Thymus (tissue), 11 donors: Measurements from ENCODE around the gene SELENBP1. TPM values are rescaled to one million over a fixed set of nuclear protein-coding genes. Genes with fewer than 3 reads are reported as not detected.
A peak's percentile ranks its signal among the peaks of the same experiment; 100 is the strongest.

Source experiments
- DNase-seq, 9 donors: peaks; one replicate each; pipeline ENCODE4 v3.0.0-alpha.2; 2013; ENCODE audit warnings: low spot score in 9 of 9, low read depth in 6 of 9, missing footprints in 1 of 9
- H3K27ac ChIP-seq, 2 donors: one replicate each; pipeline ENCODE4 v1.5.1; 2013; ENCODE audit warnings: control low read depth in 1 of 2, low read depth in 1 of 2, low read length in 1 of 2, mild to moderate bottlenecking in 1 of 2, moderate library complexity in 1 of 2
- H3K27me3 ChIP-seq, 2 donors: one replicate each; pipeline ENCODE4 v1.5.1; 2013; ENCODE audit warnings: low read length in 1 of 2; ENCODE audit not compliant: control insufficient read depth in 2 of 2, insufficient read depth in 1 of 2
- H3K36me3 ChIP-seq, 2 donors: one replicate each; pipeline ENCODE4 v1.5.1; 2013; ENCODE audit warnings: low read length in 1 of 2, mild to moderate bottlenecking in 1 of 2, moderate library complexity in 1 of 2; ENCODE audit not compliant: control insufficient read depth in 2 of 2, insufficient read depth in 2 of 2
- H3K4me1 ChIP-seq, 2 donors: one replicate each; pipeline ENCODE4 v1.5.1; 2013; ENCODE audit warnings: low read length in 2 of 2; ENCODE audit not compliant: control insufficient read depth in 2 of 2, insufficient read depth in 2 of 2
- H3K4me3 ChIP-seq, 2 donors: one replicate each; pipeline ENCODE4 v1.5.1; 2013; ENCODE audit warnings: low read length in 2 of 2, control low read depth in 1 of 2, mild to moderate bottlenecking in 1 of 2
- H3K9me3 ChIP-seq, 2 donors: one replicate each; pipeline ENCODE4 v1.5.1; 2013; ENCODE audit warnings: low read length in 1 of 2, mild to moderate bottlenecking in 1 of 2; ENCODE audit not compliant: control insufficient read depth in 2 of 2, insufficient read depth in 1 of 2
- WGBS: extraction: QIAGEN DNeasy Blood & Tissue Kit; methylation state at CpG from one replicate; pipeline ENCODE4 v1.1.7; 2013; 5-methylcytosine and 5-hydroxymethylcytosine counted together
- polyA plus RNA-seq: library from polyadenylated mRNA; stranded (reverse); fragments of 200-250 nt; gene quantifications from one replicate; pipeline ENCODE4 v1.2.3, GENCODE V29; 2013
- total RNA-seq: library from RNA; stranded (reverse); fragments of 120-200 nt; gene quantifications from one replicate; pipeline ENCODE4 v1.2.4, GENCODE V29; 2013
- donor health status: healthy.

SELENBP1 gene
- total and polyA plus RNA-seq, 2 donors = 6.1 to 6.4 TPM

DNA sequence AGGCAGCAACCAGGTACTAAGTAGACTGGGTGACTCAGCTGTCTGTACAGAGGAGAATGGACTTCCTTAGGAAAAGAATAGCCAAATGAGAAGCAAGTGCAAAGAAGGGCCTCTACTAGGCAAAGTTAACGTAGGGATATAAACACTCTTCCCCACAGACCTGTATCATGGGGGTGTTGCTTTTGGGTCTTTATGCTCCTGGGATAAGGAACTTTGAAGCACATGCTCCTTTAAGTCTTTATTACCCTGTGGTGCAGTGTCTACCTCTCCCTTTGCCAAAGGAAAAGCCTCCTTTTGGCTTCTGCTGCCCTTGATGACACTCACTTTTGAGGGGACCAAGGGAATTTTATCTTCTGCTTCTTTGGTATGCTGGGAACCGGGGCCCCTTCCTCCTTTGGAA is 30.5 kb downstream of the SELENBP1 start:
- no peak for DNase-seq
- H3K4me3 ChIP-seq = no peak overlapping the region
- no peaks in the 10 kb centered on the region for H3K9me3 ChIP-seq
- H3K4me1 ChIP-seq = peaks cover 7 to 25% of the 10 kb centered on the region in 2 donors
- peaks cover 29 to 43% of the 10 kb centered on the region in 2 donors for H3K36me3 ChIP-seq
- no peaks in the 10 kb centered on the region for H3K27me3 ChIP-seq
- 98% methylated on average over 2 of the region's 2 CpGs for WGBS
- no peak overlapping the region for H3K27ac ChIP-seq

DNA sequence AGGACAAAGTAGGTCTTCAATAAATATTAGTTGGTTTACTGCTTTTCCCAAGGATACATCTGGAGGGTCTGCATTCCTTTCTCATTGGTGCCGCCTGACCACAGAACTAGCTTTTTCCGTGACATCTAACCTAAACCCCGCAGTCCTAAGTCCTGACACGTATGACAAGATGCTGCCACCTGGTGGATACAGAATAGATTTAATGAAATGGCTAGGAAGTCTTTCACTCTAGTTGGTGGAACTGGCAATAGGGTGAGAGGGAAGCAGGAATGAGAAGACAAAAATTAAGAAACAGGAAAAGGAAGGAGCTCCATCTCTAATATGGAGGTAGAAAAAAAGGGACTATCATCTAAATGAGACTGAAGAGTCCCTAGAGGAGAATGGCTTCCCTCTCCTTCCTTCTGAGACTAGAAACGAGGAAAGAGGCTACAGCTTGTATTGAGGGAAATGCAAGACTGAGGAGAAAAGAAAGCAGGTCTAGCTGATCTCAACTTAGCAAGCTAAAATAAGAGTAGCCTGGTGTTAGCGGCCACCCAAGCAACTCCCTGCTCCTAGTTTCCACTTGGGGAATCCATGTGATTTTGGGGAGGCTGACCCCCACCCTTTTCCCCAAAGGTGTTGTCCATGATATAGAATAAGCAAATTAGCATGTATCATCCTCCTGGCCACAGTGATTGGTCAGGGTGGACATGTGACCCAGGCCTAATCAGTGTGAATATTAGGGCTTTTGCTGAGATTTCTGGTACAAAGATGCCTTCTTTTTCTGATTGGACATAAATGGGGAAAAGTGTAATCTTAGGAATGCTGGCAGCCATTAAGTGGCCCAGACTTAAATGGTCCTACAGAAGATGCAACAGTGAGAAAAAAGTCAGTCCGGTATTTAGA is 31.4 kb downstream of the SELENBP1 start:
- Histone ChIP-seq H3K9me3 (no peaks in the 10 kb centered on the region), H3K27me3 (no peaks in the 10 kb centered on the region), H3K4me3 (no peak overlapping the region), H3K4me1 (peaks cover 6 to 20% of the 10 kb centered on the region in 2 donors), H3K27ac (peak overlapping the region; percentile 2 to 62), H3K36me3 (peaks cover 29 to 43% of the 10 kb centered on the region in 2 donors)
- WGBS = 43% methylated on average over 7 of the region's 7 CpGs
- DNase-seq = peak in 8 of 9 donors; percentile 55 to 86 (median 71)

DNA sequence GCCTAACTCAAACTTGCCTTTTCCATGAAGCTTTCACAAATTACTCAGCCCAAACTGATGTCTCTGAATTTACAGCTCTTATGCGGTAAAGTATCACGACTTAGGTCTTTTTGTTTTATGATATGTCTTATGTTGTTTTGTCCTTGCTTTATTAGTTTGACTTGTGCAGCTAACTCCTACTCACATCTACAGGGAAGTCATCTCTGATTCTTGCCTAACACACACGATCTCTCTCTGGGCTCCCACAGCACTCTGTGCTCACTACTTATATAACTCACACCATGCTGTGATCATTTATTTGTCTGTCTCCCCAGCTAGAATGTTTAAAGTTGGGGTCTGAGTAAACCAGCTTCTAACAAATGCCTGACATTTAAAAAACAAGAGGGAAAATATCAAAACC is 35.9 kb downstream of the SELENBP1 start:
- Histone ChIP-seq H3K27me3 (no peaks in the 10 kb centered on the region), H3K36me3 (peaks cover 0 to 4% of the 10 kb centered on the region in 2 donors), H3K9me3 (no peaks in the 10 kb centered on the region), H3K27ac (no peak overlapping the region), H3K4me3 (no peak overlapping the region), H3K4me1 (no peaks in the 10 kb centered on the region)
- no peak for DNase-seq
- WGBS = 98% methylated on average over 3 of the region's 3 CpGs

DNA sequence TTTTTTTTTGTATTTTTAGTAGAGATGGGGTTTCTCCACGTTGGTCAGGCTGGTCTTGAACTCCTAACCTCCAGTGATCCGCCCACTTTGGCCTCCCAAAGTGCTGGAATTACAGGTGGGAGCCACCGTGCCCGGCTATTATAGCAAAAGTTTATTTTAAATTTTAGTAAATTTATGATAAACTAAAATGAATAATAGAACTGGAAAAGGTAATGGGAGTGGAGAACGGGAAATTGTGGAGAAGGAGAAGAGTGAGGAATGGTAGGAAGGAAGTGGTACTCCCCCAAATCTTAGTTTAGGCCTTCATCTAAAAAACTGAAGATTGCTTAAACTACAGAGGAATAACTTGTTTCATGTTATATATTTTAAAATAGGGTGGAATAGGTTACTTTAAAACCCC is 37.7 kb downstream of the SELENBP1 start:
- H3K36me3 ChIP-seq = no peaks in the 10 kb centered on the region
- H3K9me3 ChIP-seq = no peaks in the 10 kb centered on the region
- H3K27ac ChIP-seq = no peak overlapping the region
- DNase-seq = no peak
- H3K4me3 ChIP-seq = no peak overlapping the region
- no peaks in the 10 kb centered on the region for H3K27me3 ChIP-seq
- WGBS = 95% methylated on average over 5 of the region's 5 CpGs
- H3K4me1 ChIP-seq = no peaks in the 10 kb centered on the region

DNA sequence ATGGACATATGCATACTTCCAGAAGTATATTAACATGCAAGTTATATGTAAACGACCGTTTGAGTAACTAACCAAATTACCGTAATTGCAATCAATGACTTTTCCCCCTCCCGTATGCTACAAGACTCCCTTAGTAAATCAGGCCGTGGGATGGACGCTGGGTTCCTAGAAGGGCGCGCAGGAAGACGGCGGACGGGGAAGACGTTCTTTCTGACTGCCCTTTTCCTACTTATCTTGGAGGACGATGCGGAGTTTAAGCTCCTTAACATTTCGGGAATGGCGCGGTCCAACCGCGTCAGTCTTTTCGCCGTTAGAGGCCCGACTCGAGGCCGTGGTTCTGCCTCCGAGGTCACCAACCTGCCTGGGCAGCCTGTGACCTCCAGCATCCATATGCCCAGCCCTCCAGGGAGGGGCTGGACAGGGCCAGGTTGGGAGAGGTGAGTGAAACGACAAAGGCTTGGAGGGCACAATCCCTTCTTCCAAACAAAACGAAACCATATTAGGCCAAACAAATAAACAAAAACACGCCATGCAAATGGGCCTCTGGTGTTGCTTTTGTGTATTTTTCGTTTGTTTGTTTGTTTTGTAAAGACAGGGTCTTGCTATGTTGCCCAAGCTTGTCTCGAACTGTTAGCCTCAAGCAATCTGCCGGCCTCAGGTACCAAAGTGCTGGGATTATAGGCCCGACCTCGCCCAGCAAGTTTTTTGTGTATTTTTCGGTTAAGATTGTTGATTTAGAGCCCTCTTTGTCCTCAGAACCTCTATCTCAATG is 44.4 kb downstream of the SELENBP1 start:
- Histone ChIP-seq H3K36me3 (peaks cover 14 to 19% of the 10 kb centered on the region in 2 donors), H3K9me3 (no peaks in the 10 kb centered on the region), H3K27ac (peak overlapping the region; percentile 52 to 58), H3K27me3 (no peaks in the 10 kb centered on the region), H3K4me3 (peak overlapping the region; percentile 67 to 79), H3K4me1 (peaks cover 20 to 21% of the 10 kb centered on the region in 2 donors)
- peak in 1 of 9 donors; percentile 13 for DNase-seq
- WGBS = 35% methylated on average over 34 of the region's 34 CpGs

DNA sequence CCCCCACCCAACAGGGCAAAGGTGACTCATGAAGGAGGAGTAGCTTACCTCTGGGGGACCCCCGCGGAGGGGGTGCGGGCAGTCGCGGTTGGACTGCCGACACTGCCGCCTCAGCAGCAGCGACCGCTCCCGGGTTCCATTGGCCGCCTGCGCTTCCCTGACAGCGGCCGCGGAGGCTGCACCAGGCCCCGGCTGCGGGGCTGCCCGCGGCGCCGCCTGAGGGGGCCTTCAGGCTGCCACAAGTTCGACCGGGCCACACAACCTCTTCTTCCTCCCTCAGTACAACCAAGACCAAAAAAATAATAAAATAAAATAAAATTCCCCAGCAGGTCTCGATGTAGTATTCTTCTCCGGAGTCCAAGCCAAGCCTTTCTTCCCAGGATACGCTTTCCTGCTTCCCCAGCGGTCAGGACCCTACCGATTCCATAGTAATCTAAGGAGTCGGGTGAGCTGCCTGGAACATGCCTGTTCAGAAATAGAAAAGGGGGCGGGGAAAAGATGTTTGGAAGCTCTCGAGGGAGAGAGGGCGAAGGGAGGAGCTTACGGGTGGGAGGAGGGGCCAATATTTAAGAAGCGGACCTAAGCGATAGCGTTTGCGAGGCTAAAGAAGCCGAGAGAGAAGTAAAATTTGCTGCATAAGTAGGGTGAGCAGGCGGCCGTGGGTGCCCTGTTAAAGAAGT is 45.1 kb downstream of the SELENBP1 start, which contains the start of gene PI4KB:
Gene PI4KB, minus strand, starts transcription at position 194 of the 680 bp plus-strand sequence. CDS start 10,935 bp downstream, outside the sequence.
- WGBS = under 1% methylated on average over 40 of the region's 40 CpGs
- peak within 1 kb of the TSS; percentile 67 to 79 for H3K4me3 ChIP-seq

DNA sequence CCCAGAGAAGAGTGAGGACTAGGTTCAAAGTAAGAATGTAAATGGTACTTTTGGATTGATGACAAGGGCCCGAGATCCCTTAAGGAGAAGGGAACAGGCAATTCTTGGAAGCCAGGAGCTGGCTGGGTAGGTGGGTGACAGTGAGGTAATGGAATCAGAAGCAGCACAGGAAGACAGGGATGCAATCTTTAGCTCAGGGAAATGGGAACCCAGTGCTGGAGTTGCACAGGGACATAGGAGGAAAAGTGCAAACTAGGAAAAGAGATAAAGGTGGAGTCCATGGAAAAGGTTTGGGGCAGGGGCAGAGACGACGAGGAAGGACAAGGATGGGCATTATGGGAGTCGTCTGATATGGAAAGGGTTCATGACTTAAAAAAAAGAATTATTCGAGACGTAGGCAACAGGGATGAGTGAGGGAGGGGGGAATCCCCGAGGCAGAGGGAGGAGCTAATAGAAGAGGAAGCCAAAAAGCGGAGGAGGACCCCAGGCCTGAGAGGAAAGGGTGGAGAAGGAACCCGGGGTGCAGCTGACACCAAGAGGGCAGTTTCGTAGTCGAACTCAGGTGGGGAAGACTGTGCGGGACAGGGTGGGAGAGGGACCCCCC is 45.8 kb downstream of the SELENBP1 start:
- peaks cover 20 to 21% of the 10 kb centered on the region in 2 donors for H3K4me1 ChIP-seq
- H3K27ac ChIP-seq = peak overlapping the region; percentile 80 to 92
- peak in 2 of 9 donors; percentile 31 to 64 for DNase-seq
- 4% methylated on average over 12 of the region's 12 CpGs for WGBS
- H3K9me3 ChIP-seq = no peaks in the 10 kb centered on the region
- no peaks in the 10 kb centered on the region for H3K27me3 ChIP-seq
- H3K36me3 ChIP-seq = peaks cover 23 to 30% of the 10 kb centered on the region in 2 donors
- peak overlapping the region; percentile 67 to 79 for H3K4me3 ChIP-seq

More for the DNA sequence above, 45.1 kb downstream of the SELENBP1 start, which contains the start of gene PI4KB:
- peak within 1 kb of the TSS; percentile 80 to 92 for H3K27ac ChIP-seq
- H3K9me3 ChIP-seq = no peaks in the 10 kb centered on the region
- peaks cover 17 to 25% of the 10 kb centered on the region in 2 donors for H3K36me3 ChIP-seq
- peak; percentile 90 to 99 (median 95) for DNase-seq
- peaks cover 20 to 21% of the 10 kb centered on the region in 2 donors for H3K4me1 ChIP-seq
- H3K27me3 ChIP-seq = no peaks in the 10 kb centered on the region

DNA sequence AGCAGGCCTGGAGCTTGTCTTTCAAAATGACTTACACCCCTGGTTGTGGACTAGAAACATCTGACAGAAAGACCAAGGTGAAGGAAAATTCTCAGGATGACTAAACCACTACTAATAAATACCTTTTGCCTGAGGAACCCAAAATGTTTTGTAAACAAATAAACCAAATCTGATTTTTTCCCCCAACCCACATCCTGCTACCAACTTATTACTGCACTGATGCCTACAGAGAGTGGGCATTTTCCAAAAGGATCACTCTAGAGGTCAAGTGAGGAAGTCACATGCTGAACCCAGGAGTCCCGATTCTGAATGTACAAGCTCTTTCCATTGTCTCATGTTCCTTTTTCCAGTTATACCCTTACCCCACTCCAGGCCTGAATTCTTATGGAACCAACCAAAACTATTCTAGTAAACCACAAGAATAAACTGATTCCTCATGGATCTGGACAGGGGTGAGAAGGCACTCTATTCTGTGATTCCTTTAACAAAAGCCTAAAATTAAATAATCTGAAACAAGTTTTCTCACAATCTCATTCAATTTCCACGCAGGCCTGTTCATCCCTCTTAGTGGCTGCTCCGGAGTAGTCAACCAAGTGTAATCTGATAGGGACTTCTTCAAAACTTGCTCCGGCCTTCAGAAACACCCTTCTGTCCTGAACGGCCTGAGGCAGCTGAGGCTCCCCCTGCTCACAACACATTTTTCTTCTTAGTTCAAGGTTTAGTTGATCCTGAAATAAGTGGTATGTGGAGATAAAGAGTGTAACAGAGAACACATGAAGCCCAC is 46.7 kb downstream of the SELENBP1 start:
- Histone ChIP-seq H3K4me1 (peaks cover 20 to 21% of the 10 kb centered on the region in 2 donors), H3K36me3 (peaks cover 26 to 35% of the 10 kb centered on the region in 2 donors), H3K27me3 (no peaks in the 10 kb centered on the region), H3K9me3 (no peaks in the 10 kb centered on the region), H3K27ac (peak overlapping the region in 1 of 2 donors; percentile 92), H3K4me3 (peak overlapping the region in 1 of 2 donors; percentile 79)
- no peak for DNase-seq
- WGBS = 91% methylated on average over 5 of the region's 5 CpGs
